Ovary (tissue), 9 donors: Measurements from ENCODE around the gene PADI2. TPM values are rescaled to one million over a fixed set of nuclear protein-coding genes. Genes with fewer than 3 reads are reported as not detected.

Experiments
- DNase-seq, 5 donors: peaks; one replicate each; pipeline ENCODE4 v3.0.0-alpha.2; 2019 to 2020
- H3K27ac ChIP-seq, 2 donors: fragments of 200-600 bp; one replicate each; pipeline versions ENCODE4 v1.5.1 to v1.8.0; 2019 to 2022
- H3K27me3 ChIP-seq: fragments of 200-600 bp; one replicate; pipeline ENCODE4 v1.8.0; 2022
- H3K36me3 ChIP-seq: fragments of 200-600 bp; sonication (generic); one replicate; pipeline ENCODE4 v1.5.1; 2019
- H3K4me1 ChIP-seq: one replicate; pipeline ENCODE4 v1.8.1; 2013; ENCODE audit warnings: mild to moderate bottlenecking, moderate library complexity; ENCODE audit not compliant: insufficient read depth
- H3K4me3 ChIP-seq: fragments of 200-600 bp; sonication (generic); one replicate; pipeline ENCODE4 v1.5.1; 2017
- H3K9me3 ChIP-seq, 2 donors: fragments of 200-600 bp in 1 of 2; sonication (generic) in 1 of 2; one replicate each; pipeline versions ENCODE4 v1.5.1 to v1.8.1; 2013 to 2019; ENCODE audit warnings: mild to moderate bottlenecking in 1 of 2, moderate library complexity in 1 of 2
- CTCF ChIP-seq, 3 donors: fragments of 450-650 bp in 2 of 3; fragments of 200-600 bp in 1 of 3; IDR thresholded peaks; one replicate each; pipeline versions ENCODE4 v1.5.1 to v1.8.0; 2016 to 2022; ENCODE audit warnings: antibody characterized with exemption in 3 of 3, mild to moderate bottlenecking in 1 of 3
- EP300 ChIP-seq: sonication (generic); formaldehyde crosslinking; IDR thresholded peaks from one replicate; pipeline ENCODE4 v1.6.1; 2017; ENCODE audit warnings: antibody characterized with exemption
- POLR2A ChIP-seq: fragments of 450-650 bp; IDR thresholded peaks from one replicate; pipeline ENCODE4 v1.6.1; 2017; ENCODE audit warnings: antibody characterized with exemption, mild to moderate bottlenecking, moderate library complexity
- WGBS, 3 donors: extraction: QIAGEN DNeasy Blood & Tissue Kit in 1 of 3; methylation state at CpG; one replicate each; pipeline versions ENCODE4 v1.1.5 to v1.1.7; 2013 to 2017; 5-methylcytosine and 5-hydroxymethylcytosine counted together
- intact Hi-C, 4 donors: fragments of 100-400 bp; cut with DNase I; formaldehyde crosslinking; loops; one replicate each; pipeline versions ENCODE4 v1.11.0 to v1.15.1; 2022 to 2023
- polyA plus RNA-seq, 2 donors: library from polyadenylated mRNA; stranded (reverse); fragments of 200-250 nt in 1 of 2; fragments of 350-450 nt in 1 of 2; fragmentation: Illumina TruSeq in 1 of 2; extraction: RNeasy Lipid Tissue Mini Kit (QIAGEN cat#74804) in 1 of 2; gene quantifications; one replicate each; pipeline ENCODE4 v1.2.3, GENCODE V29; 2013 to 2014
- total RNA-seq, 7 donors: library from RNA; depleted of rRNA in 2 of 7; stranded (reverse); fragments of >200 nt in 2 of 7; fragmentation: NEBNext Ultra II Directional in 3 of 7; extraction: Animal tissue kit (Norgen Biotek cat#: 25700) in 3 of 7; gene quantifications; one replicate each; pipeline versions ENCODE4 v1.1.0 to v1.2.4, GENCODE V29; 2016 to 2023
- donor health status: DM: no; HTN: no; CAD: no; lungs with moderate emphysema.
- donor health status: DM: no; HTN: no; CAD: no.
- donor health status: Bipolar disorder and iron deficiency.
- donor health status: DM: yes; HTN: yes; CAD: no.
- donor health status: DM: no; HTN: no; CAD: no.
- donor health status: DM: yes; HTN: yes; CAD: no.

PADI2 gene
- total and polyA plus RNA-seq, 9 donors: 0.07 to 5.2 (median 0.55) TPM

- TF ChIP-seq EP300 (no peak), CTCF (IDR thresholded peaks at IDR 0.05) (no peak), POLR2A (no peak)
- no peaks in the 10 kb centered on the region for H3K27me3 ChIP-seq
- DNase-seq: no peak
- no peak overlapping the region for H3K4me3 ChIP-seq
- WGBS, 3 donors: 4 to 6% (median 4%) methylated on average over 2 of the region's 2 CpGs
- intact Hi-C loops: no loop called here
- H3K27ac ChIP-seq: no peak overlapping the region
- H3K9me3 ChIP-seq: peaks cover 0 to 9% of the 10 kb centered on the region in 2 donors
- no peaks in the 10 kb centered on the region for H3K36me3 ChIP-seq
- H3K4me1 ChIP-seq: no peaks in the 10 kb centered on the region
These were observed 36.1 kb upstream of the PADI2 start for GRCh38 chr1:17155257-17155920.

GRCh38 chr1:17149771-17150170, 30.5 kb upstream of the PADI2 start:
- H3K4me1 ChIP-seq: no peaks in the 10 kb centered on the region
- intact Hi-C loops: no loop called here
- no peak overlapping the region for H3K4me3 ChIP-seq
- 53 to 64% (median 63%) methylated on average over 8 of the region's 8 CpGs for WGBS, 3 donors
- no peaks in the 10 kb centered on the region for H3K36me3 ChIP-seq
- H3K9me3 ChIP-seq: peaks cover 0 to 4% of the 10 kb centered on the region in 2 donors
- H3K27me3 ChIP-seq: no peaks in the 10 kb centered on the region
- H3K27ac ChIP-seq: no peak overlapping the region
- TF ChIP-seq EP300: no peak
- no peak for TF ChIP-seq POLR2A
- no peak for TF ChIP-seq CTCF (IDR thresholded peaks at IDR 0.05)
- DNase-seq: no peak

- Histone ChIP-seq H3K4me3 (no peak overlapping the region), H3K27me3 (no peaks in the 10 kb centered on the region), H3K36me3 (no peaks in the 10 kb centered on the region), H3K27ac (no peak overlapping the region), H3K9me3 (peaks cover 0 to 4% of the 10 kb centered on the region in 2 donors), H3K4me1 (no peaks in the 10 kb centered on the region)
- 23 to 45% (median 26%) methylated on average over 43 to 50 of the region's 50 CpGs for WGBS, 3 donors
- intact Hi-C loops: no loop called here
- TF ChIP-seq CTCF (IDR thresholded peaks at IDR 0.05) (no peak), POLR2A (no peak), EP300 (no peak)
- no peak for DNase-seq
These were observed 29.8 kb upstream of the PADI2 start for GRCh38 chr1:17148950-17149608.

- Histone ChIP-seq H3K36me3 (no peaks in the 10 kb centered on the region), H3K27me3 (no peaks in the 10 kb centered on the region), H3K9me3 (no peaks in the 10 kb centered on the region), H3K4me1 (no peaks in the 10 kb centered on the region), H3K4me3 (no peak overlapping the region), H3K27ac (no peak overlapping the region)
- intact Hi-C loops: no loop called here
- no peak for TF ChIP-seq POLR2A
- no peak for TF ChIP-seq EP300
- no peak for TF ChIP-seq CTCF (IDR thresholded peaks at IDR 0.05)
- 77 to 88% (median 79%) methylated on average over 2 of the region's 2 CpGs for WGBS, 3 donors
- DNase-seq: no peak
These were observed 26.4 kb upstream of the PADI2 start for GRCh38 chr1:17145648-17146047.
